GM19372 (cell line): Measurements from ENCODE around the gene ZNF646.

Source experiments
- ATAC-seq: cut with Tn5 transposase; IDR thresholded peaks from one replicate; pipeline ENCODE4 v1.9.1; 2021; ENCODE audit warnings: mild to moderate bottlenecking, low read depth, moderate library complexity; ENCODE audit not compliant: unreplicated experiment

ZNF646 gene

GRCh38 chr16:31106509-31107464, 32.6 kb downstream of the ZNF646 start:
- ATAC-seq = no peak

- peak; percentile 44 for ATAC-seq
These were observed 33.2 kb downstream of the ZNF646 start for GRCh38 chr16:31107465-31107867.

- peak; percentile 80 for ATAC-seq
These were observed 34.0 kb downstream of the ZNF646 start, which contains the start of gene BCKDK for GRCh38 chr16:31108035-31108793. Gene BCKDK, plus strand, starts transcription at chr16:31108386. Its CDS starts 838 bp downstream, at chr16:31109224.

- ATAC-seq = no peak
These were observed 34.8 kb downstream of the ZNF646 start for GRCh38 chr16:31108794-31109558.

- no peak for ATAC-seq
These were observed 35.4 kb downstream of the ZNF646 start for GRCh38 chr16:31109622-31110021.

- ATAC-seq = no peak
These were observed 36.1 kb downstream of the ZNF646 start for GRCh38 chr16:31110106-31111034.

- ATAC-seq = no peak
These were observed 37.8 kb downstream of the ZNF646 start for GRCh38 chr16:31111881-31112466.

GRCh38 chr16:31112711-31113110, 38.5 kb downstream of the ZNF646 start:
- no peak for ATAC-seq

- no peak for ATAC-seq
These were observed 39.2 kb downstream of the ZNF646 start for GRCh38 chr16:31113121-31114120.

GRCh38 chr16:31114468-31114867, 40.2 kb downstream of the ZNF646 start:
- ATAC-seq = no peak

GRCh38 chr16:31117384-31118222, 43.4 kb downstream of the ZNF646 start, which contains the start of gene KAT8:
Gene KAT8, plus strand, starts transcription at chr16:31117664. Its CDS starts 18 bp downstream, at chr16:31117682.
- peak; percentile 91 for ATAC-seq

GRCh38 chr16:31118223-31119155, 44.3 kb downstream of the ZNF646 start:
- ATAC-seq = no peak

GRCh38 chr16:31120129-31120528, 45.9 kb downstream of the ZNF646 start:
- no peak for ATAC-seq

GRCh38 chr16:31125844-31126243, 51.6 kb downstream of the ZNF646 start:
- no peak for ATAC-seq

GRCh38 chr16:31127182-31127581, 53.0 kb downstream of the ZNF646 start:
- no peak for ATAC-seq
